Measurements from ENCODE around the gene POMC. TPM values are rescaled to one million over a fixed set of nuclear protein-coding genes. Genes with fewer than 3 reads are reported as not detected.

The POMC gene
- total RNA-seq, 1 experiment from 2014 or later = 1.6 TPM

GRCh38 chr2:25218100-25218499 lies 49.7 kb upstream of the POMC start:
- no peak overlapping the region for H3K4me2 ChIP-seq (ENCODE audit: insufficient read depth, insufficient read length, low read length)
- Mint-ChIP-seq H3K27ac (no peak overlapping the region; a peak in 1 of 7 replicates), H3K27me3 (ENCODE audit: low read depth) (no peaks in the 10 kb centered on the region; the same call in none of the 2 replicates), H3K36me3 (ENCODE audit: insufficient read depth in 1 of 3, low read depth in 3 of 3) (no peaks in the 10 kb centered on the region), H3K4me1 (peaks cover 4 to 11% of the 10 kb centered on the region in 2 experiments; a peak in 3 of 4 replicates), H3K4me3 (no peak overlapping the region), H3K9me3 (no peaks in the 10 kb centered on the region)
- no peaks in the 10 kb centered on the region; the same call in 1 of the 2 replicates for H3K4me1 ChIP-seq (ENCODE audit: insufficient read depth, low read length)
- H2AFZ ChIP-seq (ENCODE audit: low read length) = no peak overlapping the region
- H2AK5ac ChIP-seq (ENCODE audit: insufficient read length, low read length) = no peak overlapping the region
- no peak overlapping the region for H3K56ac ChIP-seq (ENCODE audit: insufficient read length, low read depth, low read length)
- H2BK120ac ChIP-seq (ENCODE audit: low read depth, low read length, poor library complexity, severe bottlenecking) = no peak overlapping the region
- no peak overlapping the region for H2BK12ac ChIP-seq (ENCODE audit: insufficient read length, low read depth, low read length)
- no peak overlapping the region for H4K8ac ChIP-seq (replicated peaks; ENCODE audit: insufficient read length, low read depth, low read length)
- no peak overlapping the region for H3T11ph ChIP-seq (ENCODE audit: low read length)
- H3K23ac ChIP-seq (ENCODE audit: insufficient read length, low read depth, low read length) = no peak overlapping the region
- no peaks in the 10 kb centered on the region for H3K79me2 ChIP-seq (ENCODE audit: insufficient read depth, low read length)
- no peak overlapping the region for H3K14ac ChIP-seq (ENCODE audit: insufficient read depth, low read length)
- no peak overlapping the region for H2BK15ac ChIP-seq (ENCODE audit: low read depth, low read length)
- H3K18ac ChIP-seq (ENCODE audit: insufficient read length, low read depth, low read length) = no peak overlapping the region
- WGBS (ENCODE audit: extremely low coverage, insufficient read length, low lambda C conversion rate) = no CpG with 5 or more reads among the region's 3 CpGs
- no peak overlapping the region for H4K5ac ChIP-seq (ENCODE audit: insufficient read length, low read depth, low read length)
- TF ChIP-seq CTCF (conservative IDR thresholded peaks at IDR 0.05) = no peak
- no peak overlapping the region for H2BK20ac ChIP-seq (ENCODE audit: low read depth, low read length, poor library complexity, severe bottlenecking)
- no peak overlapping the region for H3K27ac ChIP-seq (ENCODE audit: insufficient read length, low read depth, low read length)
- H3K9me3 ChIP-seq (ENCODE audit: control insufficient read depth, low read depth, low read length) = no peaks in the 10 kb centered on the region
- H4K20me1 ChIP-seq (ENCODE audit: control insufficient read depth, insufficient read depth, insufficient read length) = no peaks in the 10 kb centered on the region
- no peaks in the 10 kb centered on the region for H3K79me1 ChIP-seq (ENCODE audit: insufficient read depth, low read depth, low read length, poor library complexity, severe bottlenecking)
- no peak overlapping the region for H4K91ac ChIP-seq (ENCODE audit: insufficient read length, low read depth, low read length)
- H3K9ac ChIP-seq (ENCODE audit: extremely low read depth, insufficient read length, low read length) = no peak overlapping the region
- H3K4ac ChIP-seq (ENCODE audit: low read depth, low read length) = no peak overlapping the region
- DNase-seq = no peak
- H2BK5ac ChIP-seq (ENCODE audit: insufficient read length, low read length) = no peak overlapping the region
- H3K23me2 ChIP-seq (ENCODE audit: insufficient read length, low read depth, low read length, poor library complexity, severe bottlenecking) = no peaks in the 10 kb centered on the region
- H3K27me3 ChIP-seq (ENCODE audit: insufficient read depth, low read length) = no peaks in the 10 kb centered on the region
